GM18907 (cell line): Measurements from ENCODE around the gene INSIG2.

Source experiments
- ATAC-seq: cut with Tn5 transposase; IDR thresholded peaks from one replicate; pipeline ENCODE4 v1.9.1; 2021; ENCODE audit warnings: mild to moderate bottlenecking, moderate library complexity; ENCODE audit not compliant: unreplicated experiment

INSIG2 gene

DNA sequence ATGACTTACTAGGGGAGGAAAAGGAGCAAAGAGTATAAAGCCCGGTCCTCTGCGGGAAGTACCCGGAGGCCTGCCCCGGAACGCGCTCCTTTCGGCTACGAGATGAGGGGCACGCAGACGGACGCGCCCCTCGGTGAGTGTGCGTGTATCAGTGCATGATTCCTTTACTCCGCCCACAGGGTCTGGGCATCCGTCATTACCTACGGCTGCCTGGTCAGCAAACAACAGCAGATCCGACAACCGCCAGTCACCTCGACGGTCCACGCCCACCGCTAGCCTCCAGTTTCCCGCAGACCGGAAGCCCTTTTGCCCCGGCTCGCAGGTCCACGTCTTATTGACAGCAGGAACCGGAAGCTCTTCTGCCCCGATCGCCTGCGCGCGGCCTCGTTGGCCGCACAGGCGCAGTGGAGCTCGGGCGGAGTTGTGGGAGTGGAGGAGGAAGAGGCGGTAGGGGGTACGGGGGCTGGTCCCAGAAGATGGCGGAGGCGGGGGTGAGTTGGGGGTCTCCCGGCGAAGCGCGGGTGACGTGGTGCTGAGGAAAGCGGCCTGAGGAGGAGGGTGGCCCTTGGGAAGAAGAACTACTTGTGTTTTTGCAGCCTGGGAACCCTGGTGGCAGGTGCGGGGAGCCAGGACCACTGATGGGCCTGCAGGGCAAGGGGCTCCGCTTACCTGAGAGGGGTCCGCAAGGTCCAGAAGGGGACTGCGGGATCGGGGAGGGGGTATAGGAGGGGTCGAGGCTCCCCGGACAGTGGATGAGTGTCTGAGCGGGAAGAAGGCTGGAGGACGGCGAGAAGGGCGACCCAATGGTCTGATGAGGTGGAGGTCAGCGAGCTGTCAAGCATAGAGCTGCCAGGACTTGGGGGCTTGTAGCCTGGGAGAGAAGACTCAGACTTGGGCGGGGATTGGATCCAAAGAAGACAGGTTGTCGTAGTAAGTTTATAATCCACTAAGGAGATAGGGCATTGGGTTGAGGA lies at the start of gene INSIG2:
Gene INSIG2 (plus strand): TSS at position 421 of the 974 bp plus-strand sequence. CDS start 8,086 bp downstream, outside the sequence.
- peak; percentile 98 for ATAC-seq

DNA sequence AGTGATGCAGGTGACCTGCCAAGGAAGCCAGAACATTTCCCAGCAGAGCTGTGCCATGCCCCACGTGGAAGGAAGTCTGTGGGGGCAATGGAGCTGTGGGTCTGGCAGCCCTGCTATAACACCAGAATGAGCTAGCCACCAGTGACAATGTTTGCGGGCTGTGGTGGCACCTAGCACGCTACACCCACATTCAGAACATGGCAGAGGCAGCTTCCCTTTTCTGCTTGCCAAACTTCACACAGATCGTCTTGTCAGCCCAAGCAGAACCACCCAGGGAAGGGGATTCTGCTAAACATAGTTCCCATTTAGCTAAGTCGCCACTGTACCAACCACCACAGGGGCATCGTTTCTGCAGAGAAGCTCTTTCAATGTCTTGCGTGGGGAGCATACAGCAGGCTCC lies 47.4 kb upstream of the INSIG2 start:
- ATAC-seq = no peak

DNA sequence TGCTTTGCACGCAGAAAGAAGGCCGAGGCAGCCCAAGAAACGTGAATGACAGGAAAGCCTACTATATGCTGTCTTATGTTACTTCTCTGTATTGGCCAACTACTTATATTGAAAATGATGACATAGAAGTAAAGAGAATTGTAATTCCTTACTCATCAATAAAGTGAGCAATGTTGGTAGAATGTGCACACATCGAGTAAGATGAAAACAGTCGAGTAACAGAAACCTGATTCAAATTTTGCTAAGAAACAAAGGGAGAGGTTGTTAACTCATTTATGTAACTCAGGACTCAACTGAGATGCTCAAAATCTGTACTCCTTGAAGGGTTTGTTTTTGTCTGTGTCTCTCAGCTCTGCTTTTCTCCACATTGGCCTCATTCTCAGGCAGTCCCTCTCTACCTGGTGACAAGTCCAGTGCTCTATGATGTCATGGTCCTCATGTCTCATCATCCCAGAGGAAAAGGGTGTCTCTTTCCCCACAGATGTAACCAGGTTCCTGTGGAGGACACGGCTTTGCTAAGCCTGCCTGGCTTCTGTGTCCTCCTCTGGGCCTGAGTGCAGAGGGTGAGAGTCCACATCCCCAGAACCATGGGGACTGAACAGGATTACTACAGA lies 44.1 kb upstream of the INSIG2 start:
- ATAC-seq = no peak

DNA sequence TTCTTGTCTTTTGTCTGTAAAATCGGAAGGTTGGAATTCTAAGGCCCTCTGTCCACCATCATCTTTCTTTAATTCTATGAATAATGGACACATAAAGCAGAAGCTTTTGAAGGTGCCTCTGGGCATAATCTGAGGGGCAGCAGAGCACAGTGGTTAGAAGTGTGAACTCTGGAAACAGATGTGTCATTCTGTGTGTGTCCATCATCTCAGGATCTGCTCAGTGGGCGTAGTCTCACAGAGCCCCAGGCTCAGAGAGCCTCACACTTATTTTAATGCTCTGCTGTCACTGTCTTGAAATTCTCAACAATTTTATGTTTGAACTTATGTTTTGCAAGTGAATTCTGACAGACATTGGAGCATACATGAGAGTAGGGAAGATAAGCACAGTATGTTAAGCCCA lies 43.4 kb upstream of the INSIG2 start:
- no peak for ATAC-seq

DNA sequence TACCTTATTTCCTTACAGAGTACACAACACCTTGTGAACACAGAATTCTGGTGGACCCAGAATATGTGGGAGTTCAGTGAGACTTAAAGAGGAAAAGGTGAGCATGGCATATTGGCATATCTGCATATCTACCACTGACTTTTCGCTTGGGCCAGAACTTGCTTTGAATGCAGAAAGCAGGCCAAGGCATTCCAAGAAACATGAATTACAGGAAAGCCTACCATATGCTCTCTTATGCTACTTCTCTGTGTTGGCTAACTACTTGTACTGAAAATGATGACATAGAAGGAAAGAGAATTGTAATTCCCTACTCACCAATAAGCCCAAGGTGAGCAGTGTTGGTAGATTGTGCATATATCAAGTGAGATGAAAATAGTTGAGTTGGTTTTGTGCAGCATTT lies 43.0 kb upstream of the INSIG2 start:
- ATAC-seq = no peak

DNA sequence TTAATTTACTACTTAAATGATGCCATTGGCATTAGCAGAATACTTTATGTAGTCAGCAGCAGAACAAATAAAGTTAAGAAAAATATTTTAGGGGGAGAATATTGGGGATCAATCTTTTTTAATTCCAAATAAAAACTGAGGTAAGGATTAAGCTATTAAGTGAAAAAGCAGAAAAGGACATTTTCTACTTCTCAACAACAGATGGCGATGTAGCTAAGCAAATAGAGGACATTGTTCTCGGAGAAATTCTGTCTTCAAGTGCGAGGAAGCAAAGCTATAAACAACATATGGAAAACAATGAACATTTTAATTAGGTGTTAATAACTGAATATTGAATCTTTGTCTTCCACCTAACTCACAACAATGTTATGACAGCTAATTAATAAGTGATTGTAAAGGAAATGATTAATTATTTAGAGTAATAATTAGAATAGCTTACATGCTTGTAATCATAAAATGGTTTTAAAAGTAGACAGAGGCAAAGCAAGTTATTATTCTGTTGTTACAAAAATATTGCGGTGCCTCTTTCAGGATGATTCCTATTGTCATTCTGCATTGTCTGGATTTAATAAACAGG lies 41.5 kb upstream of the INSIG2 start:
- ATAC-seq = no peak

DNA sequence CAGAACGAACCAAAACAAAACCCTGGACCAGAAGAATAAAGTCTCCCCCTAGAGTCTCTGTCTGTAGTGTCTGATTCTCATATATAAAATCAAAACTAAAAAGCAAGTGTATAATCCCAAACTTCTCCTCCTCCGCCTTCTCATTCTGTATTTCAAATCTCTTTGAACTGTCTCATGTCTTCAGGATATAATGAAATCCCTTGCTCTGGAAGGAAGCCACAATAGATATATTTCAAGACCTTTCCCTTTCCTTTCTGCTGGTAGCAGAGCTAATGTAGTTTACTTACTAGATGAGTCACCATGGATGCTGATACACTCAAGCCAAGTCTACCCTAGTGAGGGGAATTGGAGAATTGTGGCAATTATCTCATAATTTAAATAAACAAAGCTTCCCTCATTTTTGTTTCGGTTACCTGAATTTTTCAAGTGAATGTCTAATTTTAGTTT lies 40.9 kb upstream of the INSIG2 start:
- ATAC-seq = no peak

DNA sequence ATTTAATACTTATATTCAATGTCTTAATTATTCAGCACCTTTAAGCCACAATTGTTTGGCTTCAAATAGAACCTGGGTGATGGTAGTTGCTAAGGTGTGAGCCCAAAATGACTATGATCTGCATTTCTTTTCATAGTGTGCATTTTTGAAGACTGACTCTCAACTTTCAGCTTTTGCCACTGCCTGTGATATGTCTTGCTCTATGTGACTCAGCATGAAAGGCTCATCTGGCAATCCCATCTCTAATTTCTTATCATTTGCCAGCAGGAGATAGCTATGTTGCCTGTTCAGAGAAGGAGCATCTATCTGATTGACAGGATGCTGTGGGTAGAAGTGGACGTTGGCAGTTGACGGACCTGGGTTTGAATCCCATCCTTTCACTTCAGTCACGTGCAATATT lies 39.9 kb upstream of the INSIG2 start:
- ATAC-seq = no peak

DNA sequence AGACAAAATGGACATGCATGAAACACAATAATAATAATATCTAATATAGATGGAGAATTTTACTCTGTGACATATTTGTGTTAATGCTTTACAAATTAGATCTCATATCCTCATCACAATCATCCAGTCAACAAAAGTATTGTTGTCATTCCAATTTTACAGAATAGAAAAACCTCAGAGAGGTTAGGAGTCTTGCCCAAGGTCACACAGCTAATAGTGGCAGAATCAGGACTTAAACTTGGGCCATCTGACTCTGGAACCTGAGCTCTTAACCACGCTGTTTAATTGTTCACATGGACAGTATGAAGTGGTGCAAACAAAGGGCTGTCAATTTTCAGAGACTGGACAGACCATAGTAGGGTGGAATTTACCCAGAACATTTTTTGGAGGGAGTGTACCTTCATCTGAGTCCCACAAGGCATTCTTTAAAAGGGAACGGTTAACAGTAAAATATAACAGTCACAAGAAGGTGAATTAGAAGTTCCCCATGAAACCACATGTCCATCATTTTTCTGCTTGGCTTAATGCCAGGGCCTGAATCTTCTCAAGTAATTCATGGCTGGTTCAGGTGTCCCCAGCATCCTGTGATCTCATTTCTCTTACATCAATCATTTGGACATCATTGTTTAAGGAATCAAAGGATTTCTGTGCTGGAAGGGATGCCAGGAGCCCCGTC lies 39.0 kb upstream of the INSIG2 start:
- no peak for ATAC-seq

DNA sequence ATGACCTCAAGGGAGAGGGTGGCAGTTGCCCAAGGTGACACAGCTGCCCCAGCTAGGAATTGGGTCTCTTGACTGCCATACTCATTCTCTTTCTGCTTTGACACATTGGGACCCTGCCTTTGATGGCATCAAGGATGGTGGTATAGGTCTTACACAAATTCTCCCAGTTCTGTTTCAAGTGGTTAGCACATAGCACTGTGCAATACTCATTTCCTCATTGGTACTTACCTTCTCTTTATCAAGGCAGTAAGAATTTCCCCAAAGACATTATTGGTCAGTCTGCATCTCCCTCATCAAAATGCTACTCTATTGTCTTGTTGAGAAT lies 38.5 kb upstream of the INSIG2 start:
- peak; percentile 78 for ATAC-seq

DNA sequence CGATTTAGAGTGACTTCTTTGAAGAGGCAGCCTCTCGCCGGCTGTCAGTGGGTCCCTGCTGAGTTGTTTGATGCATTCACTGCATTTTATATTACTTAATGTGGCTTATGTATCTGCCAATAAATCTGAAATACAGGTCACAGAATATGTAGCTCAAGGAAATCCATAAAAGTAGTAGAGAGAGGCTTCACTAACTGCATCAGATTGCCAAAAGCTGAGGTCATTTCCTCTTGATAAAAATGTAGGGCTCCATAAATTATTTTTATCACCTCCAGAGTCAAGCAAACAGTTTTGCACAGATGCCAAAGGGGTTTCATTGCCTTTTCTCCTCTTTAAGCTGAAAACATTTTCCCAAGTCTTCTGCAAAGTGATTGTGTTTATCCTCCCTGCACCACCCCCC lies 37.9 kb upstream of the INSIG2 start:
- no peak for ATAC-seq

DNA sequence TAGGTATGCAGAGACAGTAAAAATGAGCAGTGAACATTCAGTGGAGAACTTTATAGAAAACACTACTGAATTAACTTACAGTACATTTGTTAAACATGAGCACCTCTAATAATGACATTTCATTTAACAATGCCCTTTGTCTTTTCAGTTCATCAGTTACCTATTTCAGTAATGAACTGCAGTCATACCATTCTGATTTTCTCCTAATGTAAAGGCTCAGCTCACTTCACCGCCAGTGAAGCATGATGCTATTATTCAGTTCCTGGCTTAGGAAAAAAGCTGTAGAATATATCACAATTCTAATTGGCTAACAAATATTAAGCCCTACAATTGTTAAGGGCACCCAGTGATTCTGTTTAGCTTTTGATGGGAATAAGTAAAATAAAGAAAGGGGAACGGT lies 37.3 kb upstream of the INSIG2 start:
- no peak for ATAC-seq

DNA sequence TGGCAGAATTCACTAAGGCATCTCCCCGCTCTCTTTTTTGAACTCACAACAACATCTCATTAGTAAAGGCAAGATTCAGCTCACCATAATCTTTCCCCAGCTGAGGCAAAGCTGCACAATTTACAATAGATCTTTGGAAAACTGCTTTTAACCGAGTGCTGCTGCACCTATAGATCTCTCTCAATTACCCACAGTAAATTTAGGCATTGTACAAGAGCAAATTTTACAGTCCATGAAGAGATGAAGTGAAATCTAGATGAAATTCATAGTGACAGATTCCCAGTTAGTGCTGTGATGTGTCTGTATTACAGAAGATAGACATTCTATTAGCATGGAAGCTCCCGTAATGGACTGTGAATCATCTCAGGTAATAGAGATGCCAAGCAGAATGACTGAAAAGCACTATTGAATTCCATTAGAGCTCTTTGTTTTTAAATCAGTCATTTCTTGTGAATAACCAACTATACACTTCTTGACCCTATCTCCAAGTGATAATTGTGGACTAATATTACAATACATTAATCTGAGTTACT lies 36.4 kb upstream of the INSIG2 start:
- no peak for ATAC-seq

DNA sequence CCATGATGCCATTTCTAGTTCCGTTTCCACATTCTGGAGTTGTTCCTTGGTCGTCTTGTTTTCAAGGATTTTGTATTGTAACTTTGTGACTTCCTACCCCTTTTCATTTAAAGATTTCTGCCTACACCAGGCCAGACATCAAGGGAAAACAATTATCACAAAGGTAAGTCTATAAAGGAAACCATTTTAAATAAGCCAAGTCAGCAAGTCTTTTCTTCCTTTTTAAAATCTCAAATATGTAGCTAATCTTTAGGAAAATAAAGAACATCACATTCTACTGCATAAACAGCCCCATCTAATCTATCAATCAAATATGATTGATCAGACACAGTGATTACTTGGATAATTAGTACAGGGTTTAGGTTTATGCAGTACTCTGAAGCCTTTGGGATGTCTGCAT lies 35.8 kb upstream of the INSIG2 start:
- no peak for ATAC-seq

DNA sequence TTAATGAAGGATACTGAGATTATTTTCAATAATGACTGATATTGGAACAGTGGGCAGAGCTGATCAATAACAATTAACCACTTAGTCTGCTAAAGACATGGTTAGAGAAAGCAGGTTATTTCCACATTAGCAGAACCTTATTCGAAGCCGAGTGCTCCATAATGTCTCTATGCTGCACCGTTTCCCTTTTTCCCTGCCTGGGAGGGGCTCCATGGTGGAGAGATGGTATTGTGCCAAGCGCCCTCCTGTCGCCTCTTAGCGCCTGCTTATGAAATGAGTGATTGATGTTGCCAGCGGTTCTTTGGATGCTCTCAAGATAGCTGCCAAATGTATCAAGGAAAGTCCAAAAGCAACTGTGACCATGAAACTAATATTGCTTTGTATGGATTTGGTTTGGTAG lies 34.6 kb upstream of the INSIG2 start:
- ATAC-seq = no peak

DNA sequence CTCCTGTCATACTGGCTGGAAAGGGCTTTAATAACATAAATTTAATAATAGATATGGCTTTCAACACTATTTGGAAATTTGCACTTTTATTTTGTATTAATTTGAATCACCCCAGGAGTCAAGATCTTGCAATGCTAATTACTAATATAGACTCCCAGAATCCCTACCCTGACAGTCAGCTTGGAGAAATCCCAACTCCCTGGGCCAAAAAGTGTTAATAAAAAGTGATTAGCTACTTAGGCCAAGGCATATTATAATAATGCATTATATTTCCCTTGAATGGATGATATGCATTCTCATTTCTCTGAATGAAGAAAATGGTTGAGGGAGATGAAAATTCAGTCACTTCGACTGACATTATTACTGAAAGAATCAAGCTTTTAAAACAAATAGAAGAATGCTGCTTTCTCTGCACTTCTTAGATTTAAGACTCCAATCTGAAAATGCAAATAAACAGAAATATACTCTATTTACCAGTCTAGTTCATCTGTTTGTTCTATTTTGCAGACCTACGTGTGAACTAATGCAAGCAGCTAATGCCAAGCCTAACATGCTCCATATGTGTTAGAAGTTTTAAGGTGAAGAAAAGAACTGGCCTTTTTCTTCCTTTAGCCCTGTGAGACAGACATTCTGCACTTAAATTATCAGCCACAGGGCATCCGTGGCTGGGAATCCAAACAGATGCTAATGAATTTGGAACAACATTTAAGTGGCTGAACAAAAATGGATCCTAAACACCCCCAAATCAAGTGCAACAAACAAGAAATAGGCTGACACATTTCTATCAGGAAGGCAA lies 33.9 kb upstream of the INSIG2 start:
- no peak for ATAC-seq

DNA sequence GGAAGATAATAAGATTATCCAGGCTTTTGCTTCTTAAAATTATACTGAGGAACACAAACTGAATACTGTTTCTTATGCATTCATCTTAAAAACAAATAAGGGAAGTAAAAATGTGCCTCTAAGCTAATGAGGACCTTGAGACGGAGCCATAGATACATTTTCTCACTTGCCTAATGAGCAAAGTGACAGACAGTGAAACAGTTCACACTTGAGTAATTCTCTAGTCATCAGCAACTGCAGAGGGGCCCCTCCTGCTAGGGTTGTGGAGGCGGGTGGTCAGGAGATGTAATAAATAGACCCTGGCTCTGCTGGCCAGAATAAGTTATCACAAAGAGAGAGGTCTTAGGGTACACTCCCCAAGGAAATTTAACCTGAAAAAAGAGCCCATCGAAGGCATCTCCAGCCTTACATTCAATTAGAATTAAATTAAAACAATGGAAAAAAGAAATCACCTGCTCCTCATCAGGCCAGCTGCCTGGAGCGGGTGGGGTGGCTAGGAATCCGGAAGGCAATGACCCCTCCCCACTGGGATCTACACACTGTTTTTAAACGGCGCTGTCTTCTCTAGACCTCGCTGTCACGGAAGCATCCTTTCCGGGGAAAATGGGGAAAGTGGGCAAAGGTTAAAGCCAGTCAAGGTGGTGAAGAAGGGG lies 32.6 kb upstream of the INSIG2 start:
- peak; percentile 78 for ATAC-seq

DNA sequence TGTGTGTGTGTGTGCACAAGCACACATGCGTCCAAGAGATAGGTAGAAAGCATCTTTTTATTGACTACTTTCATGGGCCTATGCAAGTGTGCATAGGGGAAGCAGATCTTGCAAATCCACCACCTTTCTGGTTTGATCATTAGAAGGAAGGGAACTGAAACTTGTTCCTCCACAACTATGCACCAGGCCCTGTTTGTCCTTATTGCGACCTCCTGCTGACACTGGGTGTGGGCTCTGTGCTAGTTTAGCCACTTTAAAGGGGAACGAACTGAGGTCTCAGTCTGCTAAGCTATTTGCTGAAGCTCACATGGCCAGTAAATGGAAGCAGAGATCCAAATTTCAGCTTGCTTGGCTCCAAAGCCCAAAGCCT lies 32.1 kb upstream of the INSIG2 start:
- ATAC-seq = peak; percentile 93

DNA sequence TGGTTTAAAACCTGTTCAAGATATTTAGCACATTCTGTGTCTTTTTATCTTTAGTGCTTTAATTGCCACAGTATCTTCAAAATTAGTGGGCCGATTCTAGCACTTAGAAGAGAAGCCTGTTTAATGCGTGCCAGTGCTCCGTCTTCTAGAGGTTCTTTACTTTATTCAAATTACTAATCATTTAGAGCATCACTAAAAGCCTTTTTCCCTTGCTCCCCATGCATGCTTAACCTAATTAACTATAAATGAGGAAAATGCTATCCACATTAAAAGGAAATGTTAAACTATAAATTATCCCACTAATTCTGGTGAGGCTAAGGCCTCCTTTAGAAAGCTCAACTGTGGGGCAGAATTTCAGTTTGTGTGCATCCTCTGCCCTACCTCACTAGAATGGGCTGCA lies 31.5 kb upstream of the INSIG2 start:
- ATAC-seq = no peak

DNA sequence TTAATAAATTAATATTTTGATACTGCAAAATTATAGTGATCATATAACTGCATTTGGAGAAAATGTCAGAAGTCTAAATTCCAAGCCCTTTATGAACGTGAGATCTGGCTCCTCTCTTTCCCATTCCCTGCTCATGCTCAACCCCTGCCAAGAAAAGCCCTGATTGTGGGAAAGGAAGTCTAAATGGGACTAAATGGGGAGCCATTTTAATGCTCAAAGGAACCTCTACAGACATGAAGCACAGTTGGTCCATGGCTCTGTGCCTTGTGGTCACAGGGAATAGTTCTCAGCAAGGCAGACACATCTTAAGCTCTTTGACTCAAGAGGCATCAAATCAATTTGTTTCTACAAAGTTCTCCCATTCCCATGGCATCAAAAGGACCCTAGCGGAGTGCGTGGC lies 29.3 kb upstream of the INSIG2 start:
- ATAC-seq = no peak
